Measurements from ENCODE around the gene SUPT4H1. TPM values are rescaled to one million over a fixed set of nuclear protein-coding genes. Genes with fewer than 3 reads are reported as not detected.

The SUPT4H1 gene
- total RNA-seq, 1 donor from 2014 or later = 160 TPM

DNA sequence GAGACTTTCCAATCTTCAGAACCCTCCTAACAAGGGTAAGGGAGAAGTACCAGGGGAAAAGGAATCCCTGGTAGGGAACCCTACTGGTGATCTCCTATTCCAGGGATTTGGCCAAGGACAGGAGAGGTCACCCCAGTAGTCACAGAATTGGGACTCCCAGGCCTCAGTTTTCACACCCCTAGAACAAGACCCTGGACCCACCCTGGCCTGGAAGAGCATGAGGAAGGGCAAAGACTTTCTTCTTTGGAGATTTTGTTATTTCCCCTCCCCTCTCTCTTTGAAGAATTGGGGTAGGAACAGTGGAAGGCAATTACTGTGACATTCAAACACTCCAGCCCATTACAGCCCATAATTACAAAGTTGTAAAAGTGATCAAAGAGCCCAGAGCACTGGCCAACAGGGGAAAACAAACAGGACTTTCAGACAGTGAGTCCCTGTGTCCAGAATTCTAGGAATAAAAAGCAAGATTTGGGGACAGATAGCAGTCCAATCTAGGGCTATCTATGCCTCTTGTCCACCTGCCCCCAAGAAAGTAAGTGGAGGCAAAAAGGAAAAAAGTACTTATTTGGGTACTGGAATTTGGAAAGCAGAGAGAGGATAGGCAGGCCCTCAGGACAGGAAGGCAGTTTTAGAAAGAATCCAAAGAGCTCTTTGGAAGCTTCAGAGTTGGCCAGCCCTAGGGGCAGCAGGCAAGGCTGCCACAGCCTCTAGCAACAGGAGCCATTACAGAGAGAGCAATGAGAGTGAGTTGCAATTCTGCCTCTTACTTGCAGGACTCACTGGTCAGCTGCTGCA, 13.4 kb upstream of the SUPT4H1 start:
- Mint-ChIP-seq H3K27me3 (ENCODE audit: low read depth) (no peaks in the 10 kb centered on the region), H3K9me3 (no peaks in the 10 kb centered on the region), H3K27ac (no peak overlapping the region), H3K4me3 (ENCODE audit: low read depth) (no peak overlapping the region), H3K36me3 (ENCODE audit: low read depth) (peaks cover 31% of the 10 kb centered on the region), H3K4me1 (ENCODE audit: low read depth) (peaks cover 4% of the 10 kb centered on the region)
- DNase-seq (ENCODE audit: low spot score) = no peak
- intact Hi-C loops (cut with micrococcal nuclease) = no loop called here

DNA sequence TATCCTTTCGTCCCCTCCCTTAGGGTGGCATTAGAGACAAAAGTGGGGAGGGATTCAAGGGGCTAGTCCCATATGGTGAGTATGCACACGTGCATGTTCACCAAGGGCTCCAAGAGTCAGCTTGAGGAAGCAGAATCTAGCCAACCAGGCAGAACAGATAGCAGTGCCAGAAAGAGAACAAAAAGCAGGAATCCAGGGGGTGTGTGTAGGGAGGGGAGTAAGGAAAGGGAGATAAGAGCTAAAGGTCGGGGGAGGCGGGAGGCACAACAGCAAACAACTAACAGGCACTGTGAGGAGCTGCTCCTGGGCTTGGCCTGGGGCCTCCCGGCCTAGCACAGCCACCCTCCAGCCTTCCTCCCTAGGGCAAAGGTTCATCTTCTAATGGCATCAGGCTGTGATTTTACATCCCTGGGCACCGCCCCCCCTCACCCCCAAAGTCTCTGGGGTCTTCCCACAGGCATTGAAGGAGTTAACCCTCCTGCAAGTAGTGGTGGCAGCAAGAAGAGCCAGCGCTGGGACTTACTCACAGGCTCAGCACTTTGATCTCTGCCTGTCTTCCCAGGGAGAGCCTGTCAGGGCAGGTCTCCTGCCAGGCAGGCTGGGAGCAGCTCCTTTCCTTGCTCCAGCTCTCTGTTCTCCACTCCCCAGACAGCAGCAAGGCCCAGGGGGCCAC, 12.4 kb upstream of the SUPT4H1 start:
- no peak overlapping the region for H3K4me3 Mint-ChIP-seq (ENCODE audit: low read depth)
- H3K27me3 Mint-ChIP-seq (ENCODE audit: low read depth) = no peaks in the 10 kb centered on the region
- no peak for DNase-seq (ENCODE audit: low spot score)
- intact Hi-C loops (cut with micrococcal nuclease) = no loop called here
- no peak overlapping the region for H3K27ac Mint-ChIP-seq
- H3K4me1 Mint-ChIP-seq (ENCODE audit: low read depth) = peaks cover 1% of the 10 kb centered on the region
- no peaks in the 10 kb centered on the region for H3K9me3 Mint-ChIP-seq
- peaks cover 26% of the 10 kb centered on the region for H3K36me3 Mint-ChIP-seq (ENCODE audit: low read depth)

GRCh38 chr17:58363457-58364185, 11.6 kb upstream of the SUPT4H1 start:
- Mint-ChIP-seq H3K36me3 (ENCODE audit: low read depth) (peaks cover 24% of the 10 kb centered on the region), H3K27ac (no peak overlapping the region)

GRCh38 chr17:58362368-58363014, 10.5 kb upstream of the SUPT4H1 start:
- intact Hi-C loops (cut with micrococcal nuclease) = no loop called here
- H3K27me3 Mint-ChIP-seq (ENCODE audit: low read depth) = no peaks in the 10 kb centered on the region
- no peak for DNase-seq (ENCODE audit: low spot score)
- H3K27ac Mint-ChIP-seq = no peak overlapping the region
- H3K4me1 Mint-ChIP-seq (ENCODE audit: low read depth) = no peaks in the 10 kb centered on the region
- peaks cover 21% of the 10 kb centered on the region for H3K36me3 Mint-ChIP-seq (ENCODE audit: low read depth)
- no peaks in the 10 kb centered on the region for H3K9me3 Mint-ChIP-seq
- H3K4me3 Mint-ChIP-seq (ENCODE audit: low read depth) = no peak overlapping the region

More at GRCh38 chr17:58363457-58364185, 11.6 kb upstream of the SUPT4H1 start:
- Mint-ChIP-seq H3K27me3 (ENCODE audit: low read depth) (no peaks in the 10 kb centered on the region), H3K9me3 (no peaks in the 10 kb centered on the region), H3K4me1 (ENCODE audit: low read depth) (no peaks in the 10 kb centered on the region), H3K4me3 (ENCODE audit: low read depth) (no peak overlapping the region)
- DNase-seq (ENCODE audit: low spot score) = no peak
- intact Hi-C loops (cut with micrococcal nuclease) = no loop called here

DNA sequence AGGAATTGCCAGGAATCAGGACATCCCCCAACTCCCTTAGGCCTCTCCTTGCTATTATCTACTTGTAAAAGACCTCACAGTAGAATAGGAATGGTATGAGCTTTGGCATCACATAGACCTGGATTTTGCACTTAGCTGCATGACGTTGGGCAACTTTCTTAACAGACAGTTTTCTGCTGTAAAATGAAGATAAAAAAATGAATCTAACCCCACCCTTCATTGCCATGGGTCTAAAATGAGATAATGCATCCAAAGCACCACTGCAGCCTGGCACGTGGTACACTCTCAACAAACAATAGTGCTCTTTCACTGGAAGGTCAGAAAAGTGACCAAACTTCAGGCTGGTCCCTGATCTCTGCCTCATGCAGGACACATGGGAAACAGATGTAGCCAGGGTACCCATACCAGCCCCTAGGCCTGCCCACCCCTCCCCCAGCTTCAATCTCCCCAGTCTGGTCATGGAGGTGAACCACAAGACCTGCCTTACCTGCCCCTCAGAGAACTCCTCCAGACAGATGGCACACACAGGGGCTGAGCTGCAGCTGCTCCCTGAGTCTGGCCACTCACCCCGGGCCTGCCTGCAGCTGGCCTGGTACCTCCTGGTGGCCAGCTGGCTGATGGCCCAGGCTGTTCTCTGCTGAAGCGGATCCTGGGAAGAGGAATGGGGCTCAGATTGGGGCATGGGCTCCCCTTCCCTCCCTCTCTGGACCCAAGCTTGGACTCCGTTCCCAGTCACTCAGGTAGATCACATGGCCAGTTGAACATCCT, 8.5 kb upstream of the SUPT4H1 start:
- Mint-ChIP-seq H3K27me3 (ENCODE audit: low read depth) (no peaks in the 10 kb centered on the region), H3K36me3 (ENCODE audit: low read depth) (peaks cover 33% of the 10 kb centered on the region), H3K27ac (no peak overlapping the region), H3K9me3 (no peaks in the 10 kb centered on the region), H3K4me3 (ENCODE audit: low read depth) (no peak overlapping the region), H3K4me1 (ENCODE audit: low read depth) (peaks cover 8% of the 10 kb centered on the region)
- intact Hi-C loops (cut with micrococcal nuclease) = no loop called here
- no peak for DNase-seq (ENCODE audit: low spot score)

DNA sequence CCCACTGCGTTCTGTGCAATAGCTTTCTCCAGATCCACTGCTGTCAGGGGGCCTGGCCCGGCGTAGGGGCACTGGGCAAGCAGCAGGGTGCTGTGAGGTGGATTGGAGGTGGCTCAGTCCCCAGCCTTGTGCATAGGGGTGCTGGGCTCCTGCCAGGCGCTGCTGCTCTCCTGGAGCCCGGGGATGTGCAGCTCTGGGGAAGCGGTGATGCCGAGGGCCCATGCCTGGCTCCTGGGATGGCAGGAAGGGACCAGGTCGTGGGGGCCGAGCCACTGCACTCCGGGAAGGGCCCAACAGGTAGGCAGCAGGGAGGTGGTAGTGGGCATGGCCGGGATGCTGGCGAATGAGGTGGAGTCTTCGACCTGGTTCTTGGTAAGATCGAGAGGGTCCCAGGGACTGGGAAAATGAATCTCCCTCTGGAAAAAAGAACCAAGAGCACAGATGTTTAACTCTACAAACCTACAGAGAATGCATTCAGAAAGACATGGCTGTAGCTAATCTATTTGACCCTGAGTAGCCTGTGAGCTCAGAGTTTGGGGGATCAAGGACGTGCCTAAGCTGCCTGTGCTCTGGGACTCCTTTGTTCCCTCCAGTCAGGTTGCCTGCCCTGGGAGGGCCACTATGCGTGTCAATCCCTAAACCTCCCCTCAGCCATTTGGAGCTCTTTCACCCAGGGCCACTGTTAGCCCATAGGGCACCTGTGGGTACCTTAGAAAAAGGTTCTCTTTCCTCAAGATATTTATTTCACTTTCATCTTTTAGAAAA, 6.6 kb upstream of the SUPT4H1 start:
- Mint-ChIP-seq H3K4me3 (ENCODE audit: low read depth) (no peak overlapping the region), H3K27me3 (ENCODE audit: low read depth) (no peaks in the 10 kb centered on the region), H3K27ac (no peak overlapping the region), H3K36me3 (ENCODE audit: low read depth) (peaks cover 37% of the 10 kb centered on the region), H3K4me1 (ENCODE audit: low read depth) (peaks cover 12% of the 10 kb centered on the region), H3K9me3 (no peaks in the 10 kb centered on the region)
- no peak for DNase-seq (ENCODE audit: low spot score)
- intact Hi-C loops (cut with micrococcal nuclease) = no loop called here

GRCh38 chr17:58357312-58358297, 5.6 kb upstream of the SUPT4H1 start:
- no peak for DNase-seq (ENCODE audit: low spot score)

GRCh38 chr17:58356231-58356630, 4.2 kb upstream of the SUPT4H1 start:
- Mint-ChIP-seq H3K4me3 (ENCODE audit: low read depth) (no peak overlapping the region), H3K27ac (peak overlapping the region; percentile 56)

More at GRCh38 chr17:58357312-58358297, 5.6 kb upstream of the SUPT4H1 start:
- no peaks in the 10 kb centered on the region for H3K27me3 Mint-ChIP-seq (ENCODE audit: low read depth)
- H3K4me3 Mint-ChIP-seq (ENCODE audit: low read depth) = no peak overlapping the region
- no peak overlapping the region for H3K27ac Mint-ChIP-seq
- peaks cover 38% of the 10 kb centered on the region for H3K36me3 Mint-ChIP-seq (ENCODE audit: low read depth)
- peaks cover 21% of the 10 kb centered on the region for H3K4me1 Mint-ChIP-seq (ENCODE audit: low read depth)
- no peaks in the 10 kb centered on the region for H3K9me3 Mint-ChIP-seq
- intact Hi-C loops (cut with micrococcal nuclease) = no loop called here

DNA sequence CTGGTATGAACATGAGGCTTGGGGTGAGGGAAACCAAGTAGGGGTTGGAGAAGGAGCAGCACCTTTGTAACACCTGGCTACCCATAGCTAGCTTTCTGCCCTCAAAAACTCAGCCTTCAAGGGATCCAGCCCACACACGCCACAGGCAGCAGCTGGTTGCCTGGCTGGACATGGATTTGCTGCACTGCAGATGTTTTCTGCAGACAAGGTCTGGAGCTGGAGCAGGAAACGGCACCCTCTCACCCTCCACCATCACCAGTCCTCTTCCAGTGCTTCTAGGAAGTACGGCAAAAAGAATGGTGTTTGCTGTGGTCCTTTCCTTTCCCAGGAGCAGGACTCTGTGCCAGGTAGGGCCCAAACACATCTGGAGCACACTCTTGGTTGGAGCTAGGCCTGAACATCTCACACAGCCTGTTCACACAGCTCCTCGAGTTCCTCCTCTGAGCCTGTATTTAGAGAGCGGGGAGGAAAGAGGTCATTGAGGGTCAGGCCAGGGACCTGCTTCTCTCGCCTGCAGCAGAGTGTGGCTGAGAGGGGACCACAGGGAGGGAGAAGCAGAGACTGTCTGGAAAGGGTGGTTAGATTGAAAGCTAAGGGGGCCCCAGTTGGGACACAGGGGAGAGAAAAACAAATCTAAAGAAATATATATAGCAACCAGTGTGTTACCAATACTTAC, 2.7 kb upstream of the SUPT4H1 start:
- Mint-ChIP-seq H3K27ac (peak overlapping the region; percentile 29), H3K27me3 (ENCODE audit: low read depth) (no peaks in the 10 kb centered on the region), H3K9me3 (no peaks in the 10 kb centered on the region), H3K4me1 (ENCODE audit: low read depth) (peaks cover 27% of the 10 kb centered on the region), H3K36me3 (ENCODE audit: low read depth) (peaks cover 47% of the 10 kb centered on the region), H3K4me3 (ENCODE audit: low read depth) (no peak overlapping the region)
- intact Hi-C loops (cut with micrococcal nuclease) = no loop called here
- DNase-seq (ENCODE audit: low spot score) = no peak

More at GRCh38 chr17:58356231-58356630, 4.2 kb upstream of the SUPT4H1 start:
- no peaks in the 10 kb centered on the region for H3K27me3 Mint-ChIP-seq (ENCODE audit: low read depth)
- H3K4me1 Mint-ChIP-seq (ENCODE audit: low read depth) = peaks cover 21% of the 10 kb centered on the region
- no peaks in the 10 kb centered on the region for H3K9me3 Mint-ChIP-seq
- intact Hi-C loops (cut with micrococcal nuclease) = no loop called here
- H3K36me3 Mint-ChIP-seq (ENCODE audit: low read depth) = peaks cover 38% of the 10 kb centered on the region
- DNase-seq (ENCODE audit: low spot score) = no peak

GRCh38 chr17:58353389-58353825, 1.4 kb upstream of the SUPT4H1 start:
- Mint-ChIP-seq H3K4me1 (ENCODE audit: low read depth) (peaks cover 38% of the 10 kb centered on the region), H3K27me3 (ENCODE audit: low read depth) (no peaks in the 10 kb centered on the region), H3K9me3 (no peaks in the 10 kb centered on the region), H3K4me3 (ENCODE audit: low read depth) (peak overlapping the region; percentile 100), H3K36me3 (ENCODE audit: low read depth) (peaks cover 60% of the 10 kb centered on the region), H3K27ac (peak overlapping the region; percentile 90)
- no peak for DNase-seq (ENCODE audit: low spot score)
- intact Hi-C loops (cut with micrococcal nuclease) = loop anchor here (2.0 kb wide), 1 partner anchor 29 kb away; no protein-coding TSS in a partner anchor

All from activated T-helper 2 cell treated with anti-CD3 and anti-CD28 coated beads, Interferon-gamma antibody, Interleukin-2, Interleukin-4, amounts not matched to agents 10 μg/mL and 5 μg/mL and 100 μg/mL, durations not matched to agents 14 hours and 24 hours and 36 hours (primary cell).